Iris pigment epithelial cell (primary cell): ENCODE data around the gene INPP4B.

Source experiments
- DNase-seq: peaks from one replicate; pipeline ENCODE4 v3.0.0-alpha.2; 2011; ENCODE audit warnings: low read depth

INPP4B gene

GRCh38 chr4:142467088-142467487, 379.0 kb downstream of the INPP4B start:
- DNase-seq: no peak

- DNase-seq: no peak
These were observed 380.6 kb downstream of the INPP4B start for GRCh38 chr4:142465526-142465925.

GRCh38 chr4:142463206-142463605, 382.9 kb downstream of the INPP4B start:
- no peak for DNase-seq

- DNase-seq: peak; percentile 14
These were observed 393.8 kb downstream of the INPP4B start for GRCh38 chr4:142452161-142452855.

- no peak for DNase-seq
These were observed 396.2 kb downstream of the INPP4B start for GRCh38 chr4:142449771-142450373.

GRCh38 chr4:142447009-142447408, 399.1 kb downstream of the INPP4B start:
- DNase-seq: no peak

GRCh38 chr4:142443469-142443868, 402.6 kb downstream of the INPP4B start:
- no peak for DNase-seq

- DNase-seq: peak; percentile 25
These were observed 406.0 kb downstream of the INPP4B start for GRCh38 chr4:142440093-142440492.

- DNase-seq: no peak
These were observed 410.4 kb downstream of the INPP4B start for GRCh38 chr4:142435599-142436235.

GRCh38 chr4:142434519-142435224, 411.4 kb downstream of the INPP4B start:
- DNase-seq: no peak

GRCh38 chr4:142428715-142429114, 417.4 kb downstream of the INPP4B start:
- DNase-seq: no peak

- no peak for DNase-seq
These were observed 418.6 kb downstream of the INPP4B start for GRCh38 chr4:142427456-142427855.

GRCh38 chr4:142423861-142424260, 422.2 kb downstream of the INPP4B start:
- DNase-seq: no peak

- no peak for DNase-seq
These were observed 425.6 kb downstream of the INPP4B start for GRCh38 chr4:142420311-142421095.

GRCh38 chr4:142419712-142420111, 426.4 kb downstream of the INPP4B start:
- DNase-seq: no peak

GRCh38 chr4:142418697-142419096, 427.4 kb downstream of the INPP4B start:
- DNase-seq: no peak

- peak; percentile 68 for DNase-seq
These were observed 429.3 kb downstream of the INPP4B start for GRCh38 chr4:142416711-142417275.

- peak; percentile 43 for DNase-seq
These were observed 430.0 kb downstream of the INPP4B start for GRCh38 chr4:142416121-142416520.

GRCh38 chr4:142414366-142414990, 431.6 kb downstream of the INPP4B start:
- DNase-seq: no peak

- DNase-seq: no peak
These were observed 432.6 kb downstream of the INPP4B start for GRCh38 chr4:142413485-142413884.

- DNase-seq: no peak
These were observed 434.1 kb downstream of the INPP4B start for GRCh38 chr4:142411993-142412392.
